Caco-2 (cell line): Measurements from ENCODE around the gene ZNF280C. TPM values are rescaled to one million over a fixed set of nuclear protein-coding genes. Genes with fewer than 3 reads are reported as not detected.
"Not testable (repeated sequence)": the region's sequence is repeated elsewhere in the genome, so short reads cannot be mapped to it uniquely, and the experiment has no call there.

Experiments
- BruUV-seq: library from RNA; stranded (reverse); fragments of 400-500 nt; replicated peaks from 2 replicates; lab custom pipeline; 2021; lab: Mats Ljungman, UMichigan
- CTCF ChIA-PET: fragments of 300-600 bp; sonication (Branson Sonifier 250); formaldehyde crosslinking; loops from one replicate; lab custom pipeline; 2022; ENCODE audit warnings: antibody characterized with exemption; lab: Charles Lee
- POLR2A ChIA-PET: fragments of 300-600 bp; sonication (Branson Sonifier 250); formaldehyde crosslinking; loops from one replicate; lab custom pipeline; 2022; ENCODE audit warnings: antibody characterized with exemption; lab: Charles Lee
- DNase-seq, 2 experiments: peaks; one replicate each; pipeline versions ENCODE4 v3.0.0 to v3.0.0-alpha.2; 2020 to 2022
- H3K27me3 ChIP-seq: replicated peaks from 2 replicates; pipeline ENCODE4 v1.6.0; 2011; ENCODE audit warnings: low read length; ENCODE audit not compliant: control insufficient read depth, insufficient read depth
- H3K36me3 ChIP-seq: 2 replicates; pipeline ENCODE4 v1.5.1; 2011; ENCODE audit warnings: low read length; ENCODE audit not compliant: control insufficient read depth, insufficient read depth
- H3K4me1 ChIP-seq: fragments of 250-450 bp; sonication (Bioruptor Pico); 2 replicates; pipeline ENCODE4 v1.5.1; 2020; ENCODE audit warnings: mild to moderate bottlenecking
- H3K4me3 ChIP-seq: 2 replicates; pipeline ENCODE4 v1.5.1; 2011; ENCODE audit warnings: low read depth, mild to moderate bottlenecking, control low read depth, low read length
- H3K9me3 ChIP-seq: fragments of 250-450 bp; sonication (Bioruptor Pico); 2 replicates; pipeline ENCODE4 v1.5.1; 2020; ENCODE audit warnings: mild to moderate bottlenecking, moderate library complexity
- H3K27ac Mint-ChIP-seq: one replicate; pipeline ENCODE4 v1.8.0; 2022; ENCODE audit warnings: mixed read lengths; ENCODE audit not compliant: unreplicated experiment
- H3K27me3 Mint-ChIP-seq: one replicate; pipeline ENCODE4 v1.8.0; 2022; ENCODE audit warnings: mixed read lengths; ENCODE audit not compliant: insufficient read depth, unreplicated experiment
- H3K36me3 Mint-ChIP-seq: one replicate; pipeline ENCODE4 v1.8.0; 2022; ENCODE audit warnings: mild to moderate bottlenecking, mixed read lengths; ENCODE audit not compliant: insufficient read depth, unreplicated experiment
- H3K4me1 Mint-ChIP-seq: one replicate; pipeline ENCODE4 v1.8.0; 2022; ENCODE audit warnings: low read depth, mixed read lengths; ENCODE audit not compliant: unreplicated experiment
- H3K4me3 Mint-ChIP-seq: one replicate; pipeline ENCODE4 v1.8.0; 2022; ENCODE audit warnings: mild to moderate bottlenecking, moderate library complexity, mixed read lengths; ENCODE audit not compliant: unreplicated experiment
- H3K9me3 Mint-ChIP-seq: one replicate; pipeline ENCODE4 v1.8.0; 2022; ENCODE audit warnings: mixed read lengths; ENCODE audit not compliant: unreplicated experiment
- intact Hi-C: fragments of 100-400 bp; cut with micrococcal nuclease; formaldehyde crosslinking; loops from one replicate; pipeline ENCODE4 v1.10.0; 2022; ENCODE audit not compliant: unreplicated experiment
- total RNA-seq: library from RNA; stranded (reverse); gene quantifications from 2 replicates; pipeline ENCODE4 v1.2.3, GENCODE V29; 2022
- TF ChIP-seq, protein P1 (sequence below), 2 experiments: fragments of 200-600 bp in 1 of 2; IDR thresholded peaks; 1 replicate in 1 of 2; 2 replicates in 1 of 2; pipeline versions ENCODE4 v1.5.1 to v1.8.0; 2011 to 2022; ENCODE audit warnings: antibody characterized with exemption in 1 of 2, control low read depth in 1 of 2, inconsistent platforms in 1 of 2, low read depth in 1 of 2, low read length in 1 of 2, mild to moderate bottlenecking in 1 of 2, moderate library complexity in 1 of 2; ENCODE audit not compliant: insufficient read depth in 1 of 2, severe bottlenecking in 1 of 2, unreplicated experiment in 1 of 2

Gene ZNF280C
- total RNA-seq, 1 experiment from 2014 or later = 6.4 TPM

DNA sequence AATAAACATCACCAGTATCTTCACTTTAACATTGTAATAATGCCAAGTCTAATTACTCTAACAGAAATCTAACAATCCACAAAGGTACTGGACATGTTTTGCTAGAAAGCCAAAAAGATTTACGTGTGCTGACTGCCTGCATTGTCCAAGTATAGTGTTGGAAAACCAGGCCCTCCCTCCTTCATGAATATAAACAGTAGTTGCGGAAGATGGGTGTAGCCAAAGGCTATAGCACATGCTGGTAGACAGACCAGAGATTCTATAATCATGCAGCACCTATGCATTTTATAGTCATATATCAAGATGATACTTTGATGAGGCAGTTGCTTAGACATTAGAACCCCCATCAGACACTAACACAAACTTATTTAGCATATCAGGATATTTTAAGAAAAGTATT, 22.6 kb downstream of the ZNF280C start:
- H3K9me3 ChIP-seq = no peaks in the 10 kb centered on the region
- no peak overlapping the region for H3K4me3 ChIP-seq
- H3K9me3 Mint-ChIP-seq = no peaks in the 10 kb centered on the region
- DNase-seq = no peak
- H3K4me1 Mint-ChIP-seq = peaks cover 7% of the 10 kb centered on the region
- no peaks in the 10 kb centered on the region for H3K36me3 ChIP-seq
- no peaks in the 10 kb centered on the region for H3K27me3 Mint-ChIP-seq
- TF ChIP-seq, protein P1, sequence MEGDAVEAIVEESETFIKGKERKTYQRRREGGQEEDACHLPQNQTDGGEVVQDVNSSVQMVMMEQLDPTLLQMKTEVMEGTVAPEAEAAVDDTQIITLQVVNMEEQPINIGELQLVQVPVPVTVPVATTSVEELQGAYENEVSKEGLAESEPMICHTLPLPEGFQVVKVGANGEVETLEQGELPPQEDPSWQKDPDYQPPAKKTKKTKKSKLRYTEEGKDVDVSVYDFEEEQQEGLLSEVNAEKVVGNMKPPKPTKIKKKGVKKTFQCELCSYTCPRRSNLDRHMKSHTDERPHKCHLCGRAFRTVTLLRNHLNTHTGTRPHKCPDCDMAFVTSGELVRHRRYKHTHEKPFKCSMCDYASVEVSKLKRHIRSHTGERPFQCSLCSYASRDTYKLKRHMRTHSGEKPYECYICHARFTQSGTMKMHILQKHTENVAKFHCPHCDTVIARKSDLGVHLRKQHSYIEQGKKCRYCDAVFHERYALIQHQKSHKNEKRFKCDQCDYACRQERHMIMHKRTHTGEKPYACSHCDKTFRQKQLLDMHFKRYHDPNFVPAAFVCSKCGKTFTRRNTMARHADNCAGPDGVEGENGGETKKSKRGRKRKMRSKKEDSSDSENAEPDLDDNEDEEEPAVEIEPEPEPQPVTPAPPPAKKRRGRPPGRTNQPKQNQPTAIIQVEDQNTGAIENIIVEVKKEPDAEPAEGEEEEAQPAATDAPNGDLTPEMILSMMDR (IDR thresholded peaks at IDR 0.05; ENCODE audit: insufficient read depth in 1 of 2, low read depth in 1 of 2, low read length in 1 of 2, severe bottlenecking in 1 of 2, unreplicated experiment in 1 of 2) = no peak
- CTCF ChIA-PET = no interaction called here
- intact Hi-C loops = no loop called here
- H3K4me3 Mint-ChIP-seq = no peak overlapping the region
- no peaks in the 10 kb centered on the region for H3K4me1 ChIP-seq
- POLR2A ChIA-PET = no interaction called here
- no peak overlapping the region for H3K27ac Mint-ChIP-seq
- no TSS peak for BruUV-seq
- no peaks in the 10 kb centered on the region for H3K27me3 ChIP-seq
- peaks cover 6% of the 10 kb centered on the region for H3K36me3 Mint-ChIP-seq

DNA sequence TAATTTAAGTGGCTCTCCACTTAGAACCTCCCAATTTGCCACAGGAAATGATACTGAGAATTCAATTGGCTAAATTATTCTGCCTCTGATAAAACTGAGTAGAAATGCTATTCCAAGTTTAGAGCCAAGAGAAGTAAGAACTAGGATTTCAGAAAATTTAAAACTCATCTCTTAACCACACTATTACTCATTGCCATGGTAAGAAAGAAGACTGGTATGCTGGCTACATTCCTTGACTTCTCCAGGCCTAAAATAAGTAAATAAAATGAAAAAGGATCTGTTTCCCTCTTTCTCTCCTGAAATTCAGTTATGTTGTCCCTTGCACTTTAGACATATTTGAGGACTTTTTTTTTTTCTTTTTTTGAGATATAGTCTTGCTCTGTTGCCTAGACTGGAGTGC, 23.3 kb downstream of the ZNF280C start:
- Histone ChIP-seq H3K9me3 (no peaks in the 10 kb centered on the region), H3K36me3 (no peaks in the 10 kb centered on the region), H3K4me1 (no peaks in the 10 kb centered on the region), H3K4me3 (no peak overlapping the region), H3K27me3 (no peaks in the 10 kb centered on the region)
- TF ChIP-seq, protein P1 (IDR thresholded peaks at IDR 0.05; ENCODE audit: insufficient read depth in 1 of 2, low read depth in 1 of 2, low read length in 1 of 2, severe bottlenecking in 1 of 2, unreplicated experiment in 1 of 2) = no peak
- BruUV-seq = no TSS peak
- no peaks in the 10 kb centered on the region for H3K27me3 Mint-ChIP-seq
- H3K4me3 Mint-ChIP-seq = no peak overlapping the region
- H3K9me3 Mint-ChIP-seq = no peaks in the 10 kb centered on the region
- no peak overlapping the region for H3K27ac Mint-ChIP-seq
- CTCF ChIA-PET = no interaction called here
- no peak for DNase-seq
- H3K4me1 Mint-ChIP-seq = peaks cover 7% of the 10 kb centered on the region
- peaks cover 6% of the 10 kb centered on the region for H3K36me3 Mint-ChIP-seq
- POLR2A ChIA-PET = no interaction called here
- intact Hi-C loops = no loop called here

DNA sequence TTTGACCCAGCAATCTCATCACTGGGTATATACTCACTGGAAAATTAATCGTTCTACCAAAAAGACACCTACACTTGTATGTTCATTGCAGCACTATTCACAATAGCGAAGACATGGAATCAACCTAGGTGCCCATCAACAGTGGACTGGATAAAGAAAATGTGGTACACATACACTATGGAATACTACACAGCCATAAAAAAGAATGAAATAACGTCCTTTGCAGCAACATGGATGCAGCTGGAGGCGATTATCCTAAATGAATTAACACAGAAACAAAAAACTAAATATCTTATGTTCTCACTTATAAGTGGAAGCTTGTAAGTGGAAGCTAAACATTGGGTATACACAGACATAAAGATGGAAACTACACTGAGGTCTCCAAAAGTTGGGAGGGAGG, 37.5 kb downstream of the ZNF280C start:
- H3K4me1 ChIP-seq, BruUV-seq, CTCF ChIA-PET, POLR2A ChIA-PET, intact Hi-C loops, H3K27ac Mint-ChIP-seq, H3K9me3 ChIP-seq, H3K9me3 Mint-ChIP-seq, DNase-seq, H3K27me3 ChIP-seq, H3K4me3 Mint-ChIP-seq, H3K27me3 Mint-ChIP-seq, H3K4me1 Mint-ChIP-seq, H3K4me3 ChIP-seq, H3K36me3 ChIP-seq: not testable (repeated sequence)
- H3K36me3 Mint-ChIP-seq = peaks cover 10% of the 10 kb centered on the region

DNA sequence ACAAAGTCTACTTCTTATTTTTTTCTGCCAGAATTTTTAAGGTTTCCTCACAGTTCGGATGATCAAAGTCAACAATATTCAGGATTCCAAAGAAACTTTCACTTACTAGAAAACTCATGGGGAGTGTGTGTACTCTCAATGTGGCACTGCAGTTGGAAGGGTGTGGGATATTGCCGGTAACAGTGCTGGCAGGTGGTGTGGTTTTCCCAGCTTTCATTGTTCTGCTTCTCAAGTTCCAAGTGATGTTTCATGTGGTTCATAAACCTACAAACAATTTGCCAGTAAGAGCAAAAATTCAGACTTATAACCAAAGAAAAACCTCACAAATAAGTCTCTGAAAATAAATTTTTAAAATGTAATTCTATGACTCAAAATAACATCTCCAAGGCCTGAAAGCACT, 39.8 kb downstream of the ZNF280C start:
- no peaks in the 10 kb centered on the region; the same call in 1 of the 2 replicates for H3K36me3 ChIP-seq
- CTCF ChIA-PET = no interaction called here
- no TSS peak for BruUV-seq
- no peaks in the 10 kb centered on the region for H3K9me3 ChIP-seq
- Mint-ChIP-seq H3K36me3 (peaks cover 6% of the 10 kb centered on the region), H3K27ac (no peak overlapping the region), H3K27me3 (no peaks in the 10 kb centered on the region), H3K9me3 (no peaks in the 10 kb centered on the region), H3K4me1 (no peaks in the 10 kb centered on the region), H3K4me3 (no peak overlapping the region)
- no peak overlapping the region for H3K4me3 ChIP-seq
- DNase-seq = no peak
- intact Hi-C loops = no loop called here
- TF ChIP-seq, protein P1 (IDR thresholded peaks at IDR 0.05; ENCODE audit: insufficient read depth in 1 of 2, low read depth in 1 of 2, low read length in 1 of 2, severe bottlenecking in 1 of 2, unreplicated experiment in 1 of 2) = no peak
- no peaks in the 10 kb centered on the region for H3K27me3 ChIP-seq
- POLR2A ChIA-PET = no interaction called here
- H3K4me1 ChIP-seq = peaks cover 12% of the 10 kb centered on the region
